HG03571 (cell line): ENCODE data around the gene NOXRED1.

Source experiments
- ATAC-seq: cut with Tn5 transposase; IDR thresholded peaks from one replicate; pipeline ENCODE4 v1.9.1; 2021; ENCODE audit not compliant: unreplicated experiment

The NOXRED1 gene

GRCh38 chr14:77347751-77348150, 75.6 kb downstream of the NOXRED1 start:
- no peak for ATAC-seq

GRCh38 chr14:77346495-77346894, 76.8 kb downstream of the NOXRED1 start:
- ATAC-seq = no peak

- no peak for ATAC-seq
Observed at GRCh38 chr14:77344377-77344996, 78.8 kb downstream of the NOXRED1 start.
